PC-3 (cell line): ENCODE results near the gene SNX32. TPM values are rescaled to one million over a fixed set of nuclear protein-coding genes. Genes with fewer than 3 reads are reported as not detected.

ENCODE experiments used
- ATAC-seq: fragments of 200-7000 bp; cut with Tn5 transposase; 2 replicates; pipeline ENCODE4 v1.9.1; 2020; ENCODE audit warnings: mild to moderate bottlenecking, moderate library complexity
- BruUV-seq: library from RNA; stranded (reverse); fragments of 400-500 nt; replicated peaks from 2 replicates; lab custom pipeline; 2021; lab: Mats Ljungman, UMichigan
- CTCF ChIA-PET: fragments of 300-600 bp; sonication (Branson Sonifier 250); formaldehyde crosslinking; loops from one replicate; lab custom pipeline; 2022; ENCODE audit warnings: antibody characterized with exemption; lab: Charles Lee
- POLR2A ChIA-PET: fragments of 300-600 bp; sonication (Branson Sonifier 250); formaldehyde crosslinking; loops from one replicate; lab custom pipeline; 2022; ENCODE audit warnings: antibody characterized with exemption; ENCODE audit not compliant: unreplicated experiment; lab: Charles Lee
- DNase-seq: peaks from one replicate; pipeline ENCODE4 v3.0.0-alpha.2; 2015
- H2AFZ ChIP-seq: fragments of 300-600 bp; sonication (generic); 2 replicates; pipeline ENCODE4 v1.6.0; 2016; ENCODE audit warnings: antibody characterized with exemption, low read length
- H3F3A ChIP-seq: fragments of 300-600 bp; sonication (generic); one replicate; pipeline ENCODE4 v1.6.0; 2017; ENCODE audit warnings: antibody characterized with exemption, low read length, control low read depth, mild to moderate bottlenecking; ENCODE audit not compliant: unreplicated experiment
- H3K27ac ChIP-seq: fragments of 300-600 bp; sonication (generic); 2 replicates; pipeline ENCODE4 v1.5.1; 2016; ENCODE audit warnings: mild to moderate bottlenecking, low read length
- H3K27me3 ChIP-seq: fragments of 300-600 bp; sonication (generic); 2 replicates; pipeline ENCODE4 v1.6.1; 2016; ENCODE audit warnings: low read length, mixed read lengths
- H3K36me3 ChIP-seq: fragments of 300-600 bp; sonication (generic); 2 replicates; pipeline ENCODE4 v1.6.1; 2016; ENCODE audit warnings: low read depth, mixed run types, low read length, mixed read lengths
- H3K4me1 ChIP-seq: fragments of 300-600 bp; sonication (generic); 2 replicates; pipeline ENCODE4 v1.5.1; 2016; ENCODE audit warnings: low read length; ENCODE audit not compliant: insufficient read depth
- H3K4me2 ChIP-seq: fragments of 300-600 bp; sonication (generic); 2 replicates; pipeline ENCODE4 v1.6.0; 2016; ENCODE audit warnings: low read length
- H3K4me3 ChIP-seq: fragments of 300-600 bp; sonication (generic); 2 replicates; pipeline ENCODE4 v1.5.1; 2016; ENCODE audit warnings: mild to moderate bottlenecking, low read length, mixed read lengths
- H3K79me2 ChIP-seq: fragments of 300-600 bp; sonication (generic); 2 replicates; pipeline ENCODE4 v1.6.1; 2017; ENCODE audit warnings: low read length, mixed read lengths
- H3K9ac ChIP-seq: fragments of 300-600 bp; sonication (generic); 2 replicates; pipeline ENCODE4 v1.6.0; 2016; ENCODE audit warnings: mild to moderate bottlenecking, low read length
- H3K9me2 ChIP-seq: fragments of 300-600 bp; sonication (generic); replicated peaks from 2 replicates; pipeline ENCODE4 v1.6.1; 2016; ENCODE audit warnings: mixed run types, low read length, mixed read lengths
- H3K9me3 ChIP-seq: fragments of 300-600 bp; sonication (generic); 2 replicates; pipeline ENCODE4 v1.6.1; 2016; ENCODE audit warnings: low read length, mixed read lengths
- H4K20me1 ChIP-seq: fragments of 300-600 bp; sonication (generic); 2 replicates; pipeline ENCODE4 v1.6.1; 2016; ENCODE audit warnings: low read length, mixed read lengths
- CTCF ChIP-seq: fragments of 300-600 bp; sonication (generic); conservative IDR thresholded peaks from 2 replicates; pipeline ENCODE4 v1.5.1; 2017; ENCODE audit warnings: antibody characterized with exemption, low read depth, mild to moderate bottlenecking, low read length
- EZH2 ChIP-seq: fragments of 300-600 bp; sonication (generic); IDR thresholded peaks from one replicate; pipeline ENCODE4 v1.6.1; 2017; ENCODE audit warnings: antibody characterized with exemption, mild to moderate bottlenecking, low read length; ENCODE audit not compliant: unreplicated experiment
- EZH2phosphoT487 ChIP-seq: fragments of 300-600 bp; sonication (generic); IDR thresholded peaks from 2 replicates; pipeline ENCODE4 v1.6.1; 2018; ENCODE audit warnings: mild to moderate bottlenecking, antibody characterized with exemption, low read length, borderline replicate concordance
- intact Hi-C: fragments of 100-400 bp; cut with micrococcal nuclease; formaldehyde crosslinking; loops from 2 replicates; pipeline ENCODE4 v1.9.0; 2023
- total RNA-seq: library from RNA; depleted of rRNA; stranded (reverse); fragments of >200 nt; gene quantifications from 2 replicates; pipeline ENCODE4 v1.2.3, GENCODE V29; 2014

SNX32 gene
- total RNA-seq, 1 experiment from 2014 or later = not detected

GRCh38 chr11:65882120-65883057 lies 48.6 kb downstream of the SNX32 start:
- no peak overlapping the region for H3K9ac ChIP-seq
- H3F3A ChIP-seq = no peaks in the 10 kb centered on the region
- no peaks in the 10 kb centered on the region for H3K9me2 ChIP-seq
- H3K4me3 ChIP-seq = no peak overlapping the region
- H3K4me1 ChIP-seq = peaks cover 10% of the 10 kb centered on the region
- no TSS peak for BruUV-seq
- no peak overlapping the region for H3K27ac ChIP-seq
- DNase-seq (no peak), ATAC-seq (no peak)
- TF ChIP-seq EZH2 (no peak), EZH2phosphoT487 (no peak), CTCF (no peak)
- peaks cover 37% of the 10 kb centered on the region for H3K36me3 ChIP-seq
- ChIA-PET POLR2A (no interaction called here), CTCF (interaction anchor here (0.7 kb wide), 1 partner anchor 102 kb away, joined by 4 read pairs; no protein-coding TSS in a partner anchor)
- no peaks in the 10 kb centered on the region for H3K27me3 ChIP-seq
- no peak overlapping the region for H2AFZ ChIP-seq
- intact Hi-C loops = no loop called here
- H3K9me3 ChIP-seq = no peaks in the 10 kb centered on the region
- peaks cover 27% of the 10 kb centered on the region for H3K79me2 ChIP-seq
- H3K4me2 ChIP-seq = no peak overlapping the region
- no peaks in the 10 kb centered on the region for H4K20me1 ChIP-seq

GRCh38 chr11:65883058-65883761 lies 49.4 kb downstream of the SNX32 start:
- no peaks in the 10 kb centered on the region for H3F3A ChIP-seq
- no peak overlapping the region for H3K27ac ChIP-seq
- H3K9me2 ChIP-seq = no peaks in the 10 kb centered on the region
- no peak for TF ChIP-seq EZH2phosphoT487
- TF ChIP-seq EZH2 = no peak
- TF ChIP-seq CTCF = no peak
- ChIA-PET POLR2A (no interaction called here), CTCF (no interaction called here)
- no peak overlapping the region for H2AFZ ChIP-seq
- intact Hi-C loops = no loop called here
- peaks cover 37% of the 10 kb centered on the region for H3K36me3 ChIP-seq
- BruUV-seq = no TSS peak
- ATAC-seq (no peak), DNase-seq (no peak)
- H3K4me1 ChIP-seq = peaks cover 13% of the 10 kb centered on the region
- H3K27me3 ChIP-seq = no peaks in the 10 kb centered on the region
- no peaks in the 10 kb centered on the region for H4K20me1 ChIP-seq
- H3K4me3 ChIP-seq = no peak overlapping the region
- no peak overlapping the region for H3K9ac ChIP-seq
- no peak overlapping the region for H3K4me2 ChIP-seq
- no peaks in the 10 kb centered on the region for H3K9me3 ChIP-seq
- peaks cover 36% of the 10 kb centered on the region for H3K79me2 ChIP-seq
